GM18867 (cell line): ENCODE data around the gene ERLEC1.
A peak's percentile ranks its signal among the peaks of the same experiment; 100 is the strongest.
"Not testable (repeated sequence)": the region's sequence is repeated elsewhere in the genome, so short reads cannot be mapped to it uniquely, and the experiment has no call there.

Source experiments
- ATAC-seq: cut with Tn5 transposase; IDR thresholded peaks from one replicate; pipeline ENCODE4 v1.9.1; 2021; ENCODE audit warnings: mild to moderate bottlenecking, moderate library complexity; ENCODE audit not compliant: unreplicated experiment

Gene ERLEC1

GRCh38 chr2:53786705-53787613 is at the start of gene ERLEC1, which contains the start of gene ASB3:
TSS of gene ERLEC1 (plus strand) at chr2:53787044. CDS start at chr2:53787211, 167 bp downstream.
TSS of gene ASB3 (minus strand) at chr2:53786953. CDS start at chr2:53765572, 21,381 bp downstream.
- peak; percentile 96 for ATAC-seq

- ATAC-seq, result no peak
Observed at GRCh38 chr2:53737091-53737490, 49.8 kb upstream of the ERLEC1 start.

- no peak for ATAC-seq
Observed at GRCh38 chr2:53739032-53739431, 47.8 kb upstream of the ERLEC1 start.

- no peak for ATAC-seq
Observed at GRCh38 chr2:53740170-53740569, 46.7 kb upstream of the ERLEC1 start.

- no peak for ATAC-seq
Observed at GRCh38 chr2:53744395-53745065, 42.3 kb upstream of the ERLEC1 start.

GRCh38 chr2:53750041-53750768 is 36.6 kb upstream of the ERLEC1 start:
- no peak for ATAC-seq

- peak; percentile 97 for ATAC-seq
Observed at GRCh38 chr2:53751728-53752127, 35.1 kb upstream of the ERLEC1 start.

GRCh38 chr2:53752385-53752784 is 34.5 kb upstream of the ERLEC1 start:
- ATAC-seq, result no peak

- ATAC-seq, result no peak
Observed at GRCh38 chr2:53753041-53753440, 33.8 kb upstream of the ERLEC1 start.

- no peak for ATAC-seq
Observed at GRCh38 chr2:53755121-53755520, 31.7 kb upstream of the ERLEC1 start.

- no peak for ATAC-seq
Observed at GRCh38 chr2:53756644-53757043, 30.2 kb upstream of the ERLEC1 start.

- ATAC-seq, result not testable (repeated sequence)
Observed at GRCh38 chr2:53757206-53757605, 29.6 kb upstream of the ERLEC1 start.

- no peak for ATAC-seq
Observed at GRCh38 chr2:53765767-53766166, 21.1 kb upstream of the ERLEC1 start.

- ATAC-seq, result peak; percentile 91
Observed at GRCh38 chr2:53767405-53768241, 19.2 kb upstream of the ERLEC1 start, which contains the start of gene CHAC2. TSS of gene CHAC2 (plus strand) at chr2:53767804. CDS start at chr2:53767887, 83 bp downstream.

- ATAC-seq, result peak; percentile 54
Observed at GRCh38 chr2:53768242-53768542, 18.7 kb upstream of the ERLEC1 start.

- no peak for ATAC-seq
Observed at GRCh38 chr2:53769318-53769945, 17.4 kb upstream of the ERLEC1 start.

GRCh38 chr2:53770264-53770663 is 16.6 kb upstream of the ERLEC1 start:
- no peak for ATAC-seq

GRCh38 chr2:53777134-53777533 is 9.7 kb upstream of the ERLEC1 start:
- ATAC-seq, result no peak

GRCh38 chr2:53778536-53779162 is 8.2 kb upstream of the ERLEC1 start:
- ATAC-seq, result no peak

- no peak for ATAC-seq
Observed at GRCh38 chr2:53780056-53780455, 6.8 kb upstream of the ERLEC1 start.
